HG02798 (cell line): ENCODE results near the gene CCNY.
"Not testable (repeated sequence)": the region's sequence is repeated elsewhere in the genome, so short reads cannot be mapped to it uniquely, and the experiment has no call there.

Experiments used
- ATAC-seq: cut with Tn5 transposase; IDR thresholded peaks from one replicate; pipeline ENCODE4 v1.9.1; 2021; ENCODE audit warnings: mild to moderate bottlenecking; ENCODE audit not compliant: unreplicated experiment, poor library complexity

CCNY gene

DNA sequence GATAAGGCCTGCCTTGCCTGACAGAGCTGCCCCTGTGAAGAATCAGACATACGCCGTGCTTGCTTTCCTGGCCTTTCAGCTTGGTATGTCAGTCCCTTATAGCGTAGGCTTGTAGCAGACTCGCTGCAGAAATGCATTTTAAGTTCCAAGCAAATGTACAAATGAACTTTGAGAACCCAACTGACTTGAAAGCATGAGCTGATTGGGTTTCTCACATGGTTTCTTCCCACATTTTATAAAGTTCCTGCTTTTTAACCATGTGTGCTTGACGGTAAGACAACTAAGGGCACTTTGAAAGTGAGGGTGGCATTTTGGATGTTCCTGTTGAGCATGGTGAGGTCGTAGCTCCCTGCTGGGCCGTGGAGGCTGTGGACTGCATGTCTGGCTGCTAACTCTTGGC, 62.6 kb downstream of the CCNY start:
- no peak for ATAC-seq

DNA sequence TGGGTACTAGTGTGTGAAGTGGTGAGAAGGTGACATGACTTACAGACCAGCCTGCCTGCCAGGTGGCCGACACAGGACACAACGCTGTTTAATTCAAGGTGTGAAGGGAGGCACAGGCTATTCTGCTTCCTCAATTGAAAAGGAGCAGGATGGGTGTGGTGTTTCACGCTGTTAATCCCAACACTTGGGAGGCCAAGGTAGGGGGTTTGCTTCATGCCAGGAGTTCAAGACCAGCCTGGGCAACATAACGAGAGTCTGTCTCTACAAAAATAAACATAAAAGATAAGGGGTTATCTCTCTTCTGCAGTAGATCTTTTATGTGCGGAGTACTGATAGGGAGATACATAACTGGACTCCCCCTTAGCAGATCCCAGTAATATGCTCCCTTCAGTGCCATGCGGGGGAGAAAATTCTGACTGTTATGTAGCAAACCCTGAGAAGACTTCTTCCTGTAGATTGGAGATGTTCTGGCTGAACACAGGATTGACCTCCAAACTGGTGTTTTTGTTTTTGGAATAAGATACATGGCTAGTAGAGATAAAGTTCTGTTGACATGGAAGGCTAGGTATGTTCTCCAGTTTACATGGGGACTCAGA, 63.2 kb downstream of the CCNY start:
- ATAC-seq, result no peak

DNA sequence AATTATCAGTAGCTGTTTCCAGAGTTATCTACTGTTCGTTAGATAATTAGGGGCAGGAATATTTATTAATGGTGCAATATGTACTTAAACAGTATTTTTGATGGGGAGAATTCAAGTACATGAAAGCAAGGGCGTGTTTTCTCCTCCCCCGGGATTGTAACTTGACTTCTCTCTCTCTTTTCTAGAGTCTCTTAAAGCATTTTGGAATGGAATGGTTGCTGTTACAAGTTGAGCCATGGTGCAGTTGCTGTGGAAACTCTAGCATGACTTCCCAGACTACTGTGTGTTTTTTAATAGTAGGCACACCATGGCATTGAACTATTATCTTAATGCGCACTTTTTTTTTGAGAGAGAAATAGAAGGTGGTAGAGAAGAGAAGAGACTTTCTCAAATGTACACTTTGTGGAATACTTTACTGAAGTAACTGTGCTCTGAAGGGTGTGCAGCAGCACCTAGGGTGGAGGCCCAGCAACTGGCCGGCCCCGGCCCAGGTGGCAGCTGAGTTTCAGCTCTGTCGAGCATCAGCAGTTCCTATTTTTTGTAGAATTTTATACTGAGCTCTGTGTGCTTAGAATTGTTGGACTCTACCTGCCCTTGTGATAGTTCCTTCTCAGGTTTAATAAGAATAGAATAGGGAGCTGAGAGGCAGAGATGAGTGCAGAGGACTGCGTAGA, 64.4 kb downstream of the CCNY start:
- no peak for ATAC-seq

DNA sequence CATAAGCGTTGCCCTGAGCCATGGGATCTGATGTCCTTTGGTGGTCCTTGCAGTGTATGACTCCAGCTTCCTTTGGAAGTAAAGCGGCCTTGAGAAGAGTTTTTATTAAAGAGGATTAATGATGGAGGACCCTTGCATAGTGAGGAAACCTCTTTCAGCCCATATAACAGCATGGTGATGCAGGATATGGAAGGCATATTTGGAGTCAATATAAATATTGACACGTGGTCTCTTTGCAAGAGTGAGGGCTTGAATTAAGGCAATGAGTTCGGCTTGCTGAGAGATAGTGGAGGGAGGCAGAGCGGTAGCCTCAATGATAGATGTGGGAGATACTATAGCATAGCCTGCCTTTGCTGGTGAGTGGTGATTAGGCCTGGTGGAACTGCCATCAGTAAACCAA, 67.2 kb downstream of the CCNY start:
- ATAC-seq, result not testable (repeated sequence)

DNA sequence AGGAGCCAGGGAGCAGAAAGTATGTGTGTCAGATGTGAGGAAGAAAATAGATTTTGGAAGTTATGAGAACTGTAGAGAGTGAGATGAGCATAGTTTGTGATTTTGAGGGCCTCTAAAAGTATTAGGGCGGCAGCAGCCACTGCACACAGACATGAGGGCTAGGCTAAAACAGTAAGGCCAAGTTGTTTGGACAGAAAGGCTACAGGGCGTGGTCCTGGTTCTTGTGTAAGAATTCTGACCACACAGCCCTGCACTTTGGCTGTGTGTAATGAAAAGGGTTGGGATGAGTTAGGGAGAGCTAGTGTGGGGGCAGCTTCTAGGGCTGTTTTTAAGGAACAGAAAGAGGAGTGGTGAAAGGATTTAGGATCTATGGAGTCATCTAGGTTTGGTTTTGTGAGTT, 67.8 kb downstream of the CCNY start:
- not testable (repeated sequence) for ATAC-seq

DNA sequence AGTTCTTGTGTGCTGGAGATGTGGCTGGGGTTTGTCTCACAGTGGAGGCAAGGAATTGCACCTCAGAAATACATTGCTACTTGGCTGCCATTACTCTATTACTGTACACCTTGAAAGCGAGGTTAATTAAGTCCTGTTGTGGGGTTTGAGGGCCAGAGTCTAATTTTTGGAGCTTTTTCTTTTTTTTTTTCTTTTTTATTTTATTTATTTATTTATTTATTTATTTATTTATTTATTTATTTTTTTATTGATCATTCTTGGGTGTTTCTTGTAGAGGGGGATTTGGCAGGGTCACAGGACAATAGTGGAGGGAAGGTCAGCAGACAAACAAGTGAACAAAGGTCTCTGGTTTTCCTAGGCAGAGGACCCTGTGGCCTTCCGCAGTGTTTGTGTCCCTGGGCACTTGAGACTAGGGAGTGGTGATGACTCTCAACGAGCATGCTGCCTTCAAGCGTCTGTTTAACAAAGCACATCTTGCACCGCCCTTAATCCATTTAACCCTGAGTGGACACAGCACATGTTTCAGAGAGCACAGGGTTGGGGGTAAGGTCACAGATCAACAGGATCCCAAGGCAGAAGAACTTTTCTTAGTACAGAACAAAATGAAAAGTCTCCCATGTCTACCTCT, 69.8 kb downstream of the CCNY start:
- ATAC-seq, result not testable (repeated sequence)

DNA sequence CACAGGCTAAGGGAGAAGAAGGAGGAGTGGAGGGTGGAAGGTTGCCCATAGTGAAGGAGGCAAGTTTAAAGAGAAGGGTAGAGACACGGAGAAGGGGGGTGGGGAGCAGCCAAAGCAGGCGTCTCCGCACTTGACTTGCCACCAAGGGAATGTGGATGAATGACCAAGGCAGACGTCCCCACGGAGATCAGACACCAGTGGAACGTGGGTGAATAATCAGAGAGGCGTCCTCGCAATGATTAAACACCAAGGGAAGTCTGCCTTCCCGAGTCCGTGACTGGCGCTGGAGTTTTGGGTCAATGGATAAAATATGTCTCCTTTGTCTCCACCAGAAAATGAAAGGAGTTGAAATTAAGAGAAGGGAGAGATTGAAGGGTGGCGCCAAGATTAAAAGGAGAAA, 71.4 kb downstream of the CCNY start:
- not testable (repeated sequence) for ATAC-seq

DNA sequence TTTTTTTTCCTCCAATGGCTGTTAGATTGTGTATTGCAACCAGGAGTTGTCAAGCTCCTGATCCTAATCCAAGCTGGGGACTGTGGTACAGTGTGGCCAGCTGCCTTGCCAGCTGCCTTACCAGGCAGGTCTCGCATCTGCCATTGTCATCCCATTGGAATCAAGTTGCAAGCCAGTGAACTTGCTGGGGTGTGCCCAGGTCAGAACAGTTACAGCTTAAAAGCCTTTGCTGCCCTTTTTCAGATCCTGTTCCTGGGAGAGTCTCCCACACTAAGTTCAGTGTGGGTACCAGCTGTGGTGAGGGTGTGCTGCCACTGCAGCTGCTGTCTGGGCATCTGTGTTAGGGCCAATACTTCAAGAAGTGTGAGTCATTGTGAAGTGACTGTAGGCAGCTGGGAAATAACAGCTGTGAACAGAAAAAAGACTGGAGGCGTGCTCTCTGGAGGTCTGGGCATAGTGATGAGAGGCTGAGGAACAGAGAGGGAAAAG, 72.8 kb downstream of the CCNY start:
- ATAC-seq, result peak; percentile 58

DNA sequence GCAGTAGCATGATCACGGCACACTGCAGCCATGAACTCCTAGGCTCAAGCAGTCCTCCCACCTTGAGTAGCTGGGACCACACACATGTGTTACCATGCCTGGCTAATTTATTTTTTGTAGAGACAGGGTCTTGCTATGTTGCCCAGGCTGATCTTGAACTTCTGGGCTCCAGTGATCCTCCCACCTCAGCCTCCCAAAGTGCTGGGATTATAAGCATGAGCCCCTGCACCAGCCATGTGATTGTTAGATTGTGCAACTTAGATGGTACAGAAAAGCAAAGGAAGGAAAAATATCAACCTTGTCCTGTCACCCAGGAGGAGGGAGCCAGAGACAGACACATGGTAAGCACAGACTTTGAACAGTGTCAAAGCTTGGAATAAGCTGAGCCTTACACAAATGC, 73.5 kb downstream of the CCNY start:
- no peak for ATAC-seq

DNA sequence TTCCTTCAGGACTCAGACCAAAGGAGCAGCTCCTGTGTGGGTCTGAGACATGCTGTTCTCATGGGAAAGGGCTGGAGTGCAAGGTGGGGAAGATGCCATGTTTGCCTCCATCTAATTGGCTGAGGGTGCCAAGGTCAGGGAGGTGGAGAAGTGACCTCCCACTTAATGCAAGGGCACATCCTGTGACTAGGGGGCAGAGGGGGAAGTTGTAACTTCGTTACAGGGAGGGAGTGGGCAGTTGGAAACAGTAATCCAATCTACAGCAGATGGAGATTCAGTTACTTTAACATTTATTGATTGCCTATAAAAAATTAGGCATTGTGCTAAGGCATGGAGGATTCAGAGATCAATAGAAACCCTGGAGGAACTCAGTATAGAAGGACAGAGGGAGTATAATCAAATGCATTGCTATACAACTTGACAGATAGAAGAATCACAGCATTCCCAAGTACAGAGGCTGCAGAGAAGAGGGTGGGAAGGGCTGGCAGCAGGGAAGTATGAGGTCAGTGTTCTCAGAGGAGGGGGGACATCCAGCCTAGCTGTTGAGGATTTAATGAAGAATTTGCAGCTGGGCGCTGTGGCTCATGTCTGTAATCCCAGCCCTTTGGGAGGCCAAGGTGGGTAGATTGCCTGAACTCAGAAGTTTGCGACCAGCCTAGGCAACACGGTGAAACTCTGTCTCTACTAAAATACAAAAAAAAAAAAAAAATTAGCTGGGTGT, 75.9 kb downstream of the CCNY start:
- ATAC-seq, result no peak

DNA sequence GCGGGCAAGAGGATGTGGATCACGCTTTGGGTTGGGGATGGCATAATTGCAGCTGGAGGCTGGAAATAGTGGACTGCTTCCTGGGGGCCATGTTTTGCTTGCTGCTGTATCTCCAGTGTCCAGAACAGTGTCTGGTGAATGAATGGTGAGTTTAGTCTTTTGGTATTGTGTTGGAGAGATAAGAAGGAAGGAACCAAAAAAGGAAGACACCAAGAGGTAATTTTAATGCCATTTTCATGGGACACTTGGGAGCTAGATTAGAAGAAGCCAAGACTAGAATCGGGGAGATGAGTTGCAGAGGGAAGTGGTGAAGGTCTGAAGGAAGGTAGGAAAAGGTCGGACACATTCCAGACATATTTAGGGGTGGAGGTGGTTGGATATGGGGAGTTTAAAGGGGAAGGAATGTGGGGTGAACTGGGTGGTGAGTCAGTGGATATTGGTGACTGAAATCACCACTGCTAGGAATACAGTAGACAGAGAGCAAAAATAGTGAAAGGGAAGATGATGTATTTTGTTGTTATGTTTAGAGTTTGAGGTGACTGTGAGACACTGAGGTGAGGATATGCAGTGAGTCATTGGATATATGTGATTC, 76.7 kb downstream of the CCNY start:
- no peak for ATAC-seq

DNA sequence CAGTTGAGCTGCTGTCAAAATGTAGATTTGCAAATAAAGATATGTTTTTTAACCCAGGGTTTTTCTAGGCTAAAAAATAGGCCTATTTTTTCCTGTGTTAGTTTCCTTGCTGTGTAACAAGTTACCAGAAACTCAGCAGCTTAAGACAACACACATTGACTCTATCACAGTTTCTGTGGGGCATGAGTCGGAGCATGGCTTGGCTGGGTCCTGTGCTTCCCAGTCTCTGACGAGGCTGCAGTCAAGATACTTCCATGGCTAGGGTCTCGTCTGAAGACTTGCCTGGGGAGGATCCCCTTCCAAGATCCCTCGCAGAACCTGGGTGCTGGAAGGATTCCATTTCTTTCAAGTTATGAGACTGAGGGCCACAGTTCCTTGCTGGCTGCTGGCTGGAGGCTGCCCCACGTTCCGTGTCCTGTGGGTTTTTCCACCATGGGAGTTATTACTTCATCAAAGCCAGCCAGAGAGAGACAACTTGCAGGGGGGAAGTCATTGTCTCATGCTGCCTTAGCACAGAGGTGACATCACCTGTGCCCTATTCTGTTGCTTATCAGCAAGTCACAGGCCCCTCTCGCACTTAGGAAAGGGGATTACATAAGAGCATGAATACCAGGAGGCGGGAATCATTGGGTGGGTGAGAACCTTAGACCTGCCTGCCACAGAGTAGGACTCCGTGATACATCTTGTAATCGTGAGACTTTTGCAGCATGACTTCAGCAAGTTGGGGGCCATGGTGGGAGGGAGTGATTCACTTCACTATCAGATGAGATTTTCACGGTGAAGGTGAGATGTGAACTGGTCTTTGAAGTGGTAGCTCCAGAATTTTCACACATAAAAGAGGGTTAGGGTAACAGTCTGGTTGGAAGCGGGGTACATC, 77.9 kb downstream of the CCNY start:
- no peak for ATAC-seq

DNA sequence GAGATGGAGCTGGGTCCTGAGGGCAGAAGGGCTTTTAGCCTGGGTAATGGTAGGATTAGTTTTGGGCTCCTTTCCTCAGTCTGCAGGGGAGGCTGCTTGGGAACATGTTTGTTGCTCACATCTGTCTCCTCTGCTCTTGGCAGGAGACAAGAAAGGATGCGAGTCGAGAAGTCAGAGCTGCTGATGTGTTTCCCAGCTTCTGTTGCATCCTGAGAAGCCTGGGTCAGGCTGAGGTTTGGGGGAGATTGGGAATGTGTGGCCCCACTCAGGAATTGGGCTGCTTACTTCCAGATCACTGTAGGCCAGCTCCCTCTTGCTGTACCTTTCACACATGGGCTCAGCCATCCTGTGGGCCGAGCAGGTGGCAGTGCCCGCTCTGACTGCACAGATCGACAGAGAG, 79.2 kb downstream of the CCNY start:
- ATAC-seq, result no peak

DNA sequence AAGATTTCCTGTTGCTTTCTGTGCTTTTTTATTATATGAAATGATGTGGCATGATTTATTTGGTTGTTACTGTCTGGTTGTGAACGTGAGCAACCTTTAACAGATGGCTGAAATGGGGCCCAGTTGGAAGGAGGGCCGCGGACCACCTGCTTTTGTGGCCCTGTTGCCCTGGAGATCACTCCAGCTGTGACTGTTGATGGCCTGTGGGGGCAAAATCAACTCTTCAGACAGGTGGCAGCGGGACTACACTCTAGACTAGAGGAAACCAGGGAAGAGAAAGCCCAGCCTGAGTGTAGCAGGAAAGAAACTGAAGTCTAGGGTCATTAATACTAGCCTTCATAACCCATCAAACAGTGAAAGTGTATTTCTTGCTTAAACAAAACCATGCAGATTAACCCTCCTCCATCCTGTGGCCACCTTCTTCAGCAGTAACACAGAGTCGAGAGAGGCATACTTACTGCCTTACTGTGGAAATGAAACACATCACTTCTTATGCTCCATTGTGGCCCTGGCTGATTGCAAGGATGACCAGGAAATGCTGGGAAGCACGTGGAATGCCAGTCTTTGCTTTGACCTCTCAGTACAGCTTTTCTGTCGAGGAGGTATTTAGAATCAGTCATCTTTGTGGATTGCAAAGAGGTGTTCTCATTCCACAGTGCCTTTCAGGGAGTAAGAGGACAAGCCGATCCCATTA, 80.5 kb downstream of the CCNY start:
- no peak for ATAC-seq

DNA sequence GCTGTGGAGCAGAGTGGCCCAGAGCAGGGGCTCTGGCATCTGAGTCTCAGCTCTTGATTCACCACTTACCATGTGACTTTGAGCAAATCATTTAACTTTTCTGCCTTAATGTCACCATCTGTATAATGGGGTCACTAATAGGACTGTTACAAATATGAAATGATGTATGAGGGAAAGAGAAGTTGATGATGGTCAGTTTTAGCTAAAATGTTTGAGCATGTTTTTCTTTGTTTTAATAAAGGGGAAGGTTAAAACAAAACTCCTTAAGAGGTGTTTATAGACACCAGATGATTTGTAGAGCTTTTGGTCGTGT, 81.0 kb downstream of the CCNY start:
- no peak for ATAC-seq

DNA sequence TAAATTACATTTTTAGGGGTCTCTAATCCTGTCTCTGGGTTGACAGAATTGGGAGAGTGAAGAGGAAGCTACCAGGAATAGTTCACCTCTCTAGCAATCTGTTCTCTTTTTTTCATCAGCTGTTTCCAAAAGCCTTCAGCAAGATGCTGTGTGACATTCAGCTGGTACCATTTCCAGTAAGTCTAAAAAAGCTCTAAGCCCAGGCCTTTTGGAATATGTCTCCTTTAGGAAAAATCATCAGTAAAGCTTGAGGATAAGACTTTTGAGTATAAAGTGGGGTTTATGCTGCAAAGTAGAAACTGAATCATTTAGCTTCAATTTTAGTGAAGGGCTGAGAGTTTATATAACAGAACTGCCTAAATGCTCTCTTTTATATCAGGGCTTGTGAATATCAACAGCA, 81.5 kb downstream of the CCNY start:
- ATAC-seq, result no peak

DNA sequence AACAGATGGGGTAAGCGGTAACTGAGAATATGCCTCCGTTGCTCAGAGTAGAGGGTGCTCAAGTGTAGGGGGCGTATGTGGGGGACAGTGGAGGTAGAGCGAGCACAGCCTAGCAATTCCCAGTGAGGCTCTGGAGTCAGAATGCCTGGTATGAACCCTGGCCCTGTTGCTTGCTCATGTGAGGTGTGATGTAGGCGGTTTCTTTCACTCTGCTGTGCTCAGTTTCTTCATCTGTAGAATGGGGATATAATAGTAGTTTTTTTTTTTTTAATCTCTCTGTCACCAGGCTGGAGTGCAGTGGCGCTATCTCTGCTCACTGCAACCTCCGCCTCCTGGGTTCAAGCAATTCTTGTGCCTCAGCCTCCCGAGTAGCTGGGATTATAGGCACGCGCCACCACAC, 82.3 kb downstream of the CCNY start:
- ATAC-seq, result not testable (repeated sequence)

DNA sequence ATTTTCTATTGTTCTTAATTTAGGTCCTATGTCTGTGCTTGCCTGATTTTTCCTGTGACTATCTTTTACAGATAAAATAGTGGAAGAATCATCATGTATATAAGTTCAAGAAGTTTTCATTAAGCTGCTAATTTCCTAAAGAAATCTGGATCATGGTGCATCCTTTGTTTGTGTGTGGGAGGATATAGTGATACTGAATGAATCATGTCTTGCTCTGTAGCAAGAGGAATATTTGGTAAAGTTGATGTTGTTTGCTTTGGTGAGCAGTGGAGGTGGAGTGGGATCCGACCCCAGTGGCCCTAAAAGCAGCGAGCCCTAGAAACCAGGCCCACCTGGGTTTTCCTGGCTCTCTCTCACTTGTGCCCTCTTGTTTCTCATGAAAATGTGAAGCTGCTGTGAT, 83.7 kb downstream of the CCNY start:
- no peak for ATAC-seq

DNA sequence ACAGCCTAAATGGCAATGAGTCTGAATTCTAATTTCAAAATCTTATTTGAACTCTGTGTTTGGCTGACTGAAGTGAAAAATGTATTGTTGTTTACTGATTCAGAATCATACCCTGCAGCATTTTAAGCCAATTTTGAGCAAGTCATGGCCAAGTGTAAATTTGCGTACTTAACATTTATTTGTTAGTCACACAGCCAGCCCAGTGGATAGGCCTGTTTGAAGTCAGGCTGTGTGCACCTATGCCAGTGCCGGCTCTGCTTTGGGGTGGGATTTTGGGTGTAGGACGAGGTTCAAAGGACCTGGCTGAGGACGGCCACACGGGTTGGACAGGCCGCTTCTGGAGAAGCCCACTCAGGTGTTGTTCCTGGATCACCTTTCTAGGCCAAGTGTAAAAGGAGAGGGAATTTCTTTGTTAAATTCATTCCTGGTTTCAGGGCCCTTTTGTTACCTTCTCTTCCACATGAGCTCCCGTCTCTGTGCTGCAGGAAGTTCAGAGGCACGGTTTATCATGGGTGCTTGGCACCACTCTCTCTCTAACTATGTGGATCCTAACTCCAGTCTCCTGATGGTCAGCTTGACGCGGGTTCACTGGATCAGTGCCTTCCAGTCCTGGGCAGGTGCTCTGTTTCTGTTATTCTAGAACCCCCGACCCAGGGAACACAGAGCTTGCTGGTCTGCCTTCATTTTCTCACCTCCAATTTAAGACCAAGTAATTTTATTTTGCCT, 84.7 kb downstream of the CCNY start:
- ATAC-seq, result no peak
